ENCODE results near the gene ARSI. TPM values are rescaled to one million over a fixed set of nuclear protein-coding genes. Genes with fewer than 3 reads are reported as not detected.
"Not testable (repeated sequence)": the region's sequence is repeated elsewhere in the genome, so short reads cannot be mapped to it uniquely, and the experiment has no call there.

ARSI gene
- total and polyA plus RNA-seq, 8 donors = 0.14 to 0.87 (median 0.24) TPM; not detected in 3

- no peak for ATAC-seq
- 92 to 93% methylated on average over 10 of the region's 10 CpGs for WGBS, 2 donors
- Histone ChIP-seq H3K4me3 (no peak overlapping the region), H3K36me3 (no peaks in the 10 kb centered on the region), H3K27me3 (no peaks in the 10 kb centered on the region), H3K4me1 (no peaks in the 10 kb centered on the region), H3K27ac (no peak overlapping the region), H3K9me3 (no peaks in the 10 kb centered on the region)
- intact Hi-C loops (cut with DNase I) = no loop called here
- no peak for FAIRE-seq
- TF ChIP-seq, protein P1, sequence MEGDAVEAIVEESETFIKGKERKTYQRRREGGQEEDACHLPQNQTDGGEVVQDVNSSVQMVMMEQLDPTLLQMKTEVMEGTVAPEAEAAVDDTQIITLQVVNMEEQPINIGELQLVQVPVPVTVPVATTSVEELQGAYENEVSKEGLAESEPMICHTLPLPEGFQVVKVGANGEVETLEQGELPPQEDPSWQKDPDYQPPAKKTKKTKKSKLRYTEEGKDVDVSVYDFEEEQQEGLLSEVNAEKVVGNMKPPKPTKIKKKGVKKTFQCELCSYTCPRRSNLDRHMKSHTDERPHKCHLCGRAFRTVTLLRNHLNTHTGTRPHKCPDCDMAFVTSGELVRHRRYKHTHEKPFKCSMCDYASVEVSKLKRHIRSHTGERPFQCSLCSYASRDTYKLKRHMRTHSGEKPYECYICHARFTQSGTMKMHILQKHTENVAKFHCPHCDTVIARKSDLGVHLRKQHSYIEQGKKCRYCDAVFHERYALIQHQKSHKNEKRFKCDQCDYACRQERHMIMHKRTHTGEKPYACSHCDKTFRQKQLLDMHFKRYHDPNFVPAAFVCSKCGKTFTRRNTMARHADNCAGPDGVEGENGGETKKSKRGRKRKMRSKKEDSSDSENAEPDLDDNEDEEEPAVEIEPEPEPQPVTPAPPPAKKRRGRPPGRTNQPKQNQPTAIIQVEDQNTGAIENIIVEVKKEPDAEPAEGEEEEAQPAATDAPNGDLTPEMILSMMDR (IDR thresholded peaks at IDR 0.05) = no peak
- DNase-seq = no peak
Observed at GRCh38 chr5:150253416-150254208, 49.1 kb downstream of the ARSI start.

DNA sequence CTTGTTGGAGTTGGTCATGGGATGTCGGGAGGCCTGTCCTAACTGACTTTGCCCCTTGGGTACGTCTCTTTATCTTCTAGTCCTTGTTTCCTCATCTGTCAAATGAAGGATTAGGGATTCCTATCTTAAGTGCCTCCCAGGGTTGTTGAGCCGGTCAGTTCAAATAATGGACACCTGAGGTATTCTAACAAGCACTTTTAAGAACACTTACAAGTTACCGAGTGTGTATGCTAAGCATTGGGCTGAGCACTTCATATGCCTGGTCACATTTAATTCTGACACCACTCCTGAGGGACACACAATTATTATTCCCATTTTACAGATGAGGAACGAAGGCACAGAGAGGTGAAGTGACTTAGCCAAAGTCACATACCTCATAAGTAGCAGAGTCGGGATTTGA, 50.2 kb downstream of the ARSI start:
- no peaks in the 10 kb centered on the region for H3K4me1 ChIP-seq
- FAIRE-seq (no peak), ATAC-seq (no peak), DNase-seq (no peak)
- H3K9me3 ChIP-seq = no peaks in the 10 kb centered on the region
- H3K36me3 ChIP-seq = no peaks in the 10 kb centered on the region
- TF ChIP-seq, protein P1 (IDR thresholded peaks at IDR 0.05) = no peak
- no peak overlapping the region for H3K27ac ChIP-seq
- 84% methylated on average over 6 of the region's 6 CpGs for WGBS, 2 donors
- H3K4me3 ChIP-seq = no peak overlapping the region
- intact Hi-C loops (cut with DNase I) = no loop called here
- no peaks in the 10 kb centered on the region for H3K27me3 ChIP-seq

- intact Hi-C loops (cut with DNase I) = no loop called here
- no peaks in the 10 kb centered on the region for H3K36me3 ChIP-seq
- TF ChIP-seq, protein P1 (IDR thresholded peaks at IDR 0.05) = no peak
- no peaks in the 10 kb centered on the region for H3K4me1 ChIP-seq
- ATAC-seq (no peak), DNase-seq (no peak), FAIRE-seq (no peak)
- H3K27ac ChIP-seq = no peak overlapping the region
- no peaks in the 10 kb centered on the region for H3K27me3 ChIP-seq
- H3K4me3 ChIP-seq = no peak overlapping the region
- no peaks in the 10 kb centered on the region for H3K9me3 ChIP-seq
- 88 to 90% methylated on average over 7 of the region's 7 CpGs for WGBS, 2 donors
Observed at GRCh38 chr5:150251504-150251903, 51.2 kb downstream of the ARSI start.

GRCh38 chr5:150249744-150250143, 53.0 kb downstream of the ARSI start:
- WGBS, 2 donors = 76 to 79% methylated on average over 5 of the region's 5 CpGs
- Histone ChIP-seq H3K36me3 (no peaks in the 10 kb centered on the region), H3K4me3 (no peak overlapping the region), H3K9me3 (no peaks in the 10 kb centered on the region), H3K27me3 (no peaks in the 10 kb centered on the region), H3K27ac (no peak overlapping the region), H3K4me1 (no peaks in the 10 kb centered on the region)
- DNase-seq = no peak
- intact Hi-C loops (cut with DNase I) = no loop called here
- no peak for FAIRE-seq
- TF ChIP-seq, protein P1 (IDR thresholded peaks at IDR 0.05) = no peak
- ATAC-seq = no peak

- Histone ChIP-seq H3K9me3 (no peaks in the 10 kb centered on the region), H3K27me3 (no peaks in the 10 kb centered on the region), H3K4me3 (no peak overlapping the region), H3K36me3 (no peaks in the 10 kb centered on the region), H3K27ac (no peak overlapping the region), H3K4me1 (no peaks in the 10 kb centered on the region)
- DNase-seq = no peak
- WGBS, 2 donors = 96 to 97% methylated on average over 3 of the region's 3 CpGs
- TF ChIP-seq, protein P1 (IDR thresholded peaks at IDR 0.05) = no peak
- intact Hi-C loops (cut with DNase I) = no loop called here
- no peak for ATAC-seq
- FAIRE-seq = no peak
Observed at GRCh38 chr5:150248946-150249345, 53.8 kb downstream of the ARSI start.

DNA sequence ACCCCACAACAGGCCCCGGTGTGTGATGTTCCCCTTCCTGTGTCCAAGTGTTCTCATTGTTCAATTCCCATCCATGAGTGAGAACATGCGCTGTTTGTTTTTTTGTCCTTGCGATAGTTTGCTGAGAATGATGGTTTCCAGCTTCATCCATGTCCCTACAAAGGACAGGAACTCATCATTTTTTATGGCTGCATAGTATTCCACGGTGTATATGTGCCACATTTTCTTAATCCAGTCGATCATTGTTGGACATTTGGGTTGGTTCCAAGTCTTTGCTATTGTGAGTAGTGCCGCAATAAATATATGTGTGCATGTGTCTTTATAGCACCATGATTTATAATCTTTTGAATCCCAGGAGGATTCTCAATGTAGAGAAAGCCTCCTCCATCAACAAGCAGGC, 54.2 kb downstream of the ARSI start:
- 91 to 93% methylated on average over 6 of the region's 6 CpGs for WGBS, 2 donors
- H3K36me3 ChIP-seq; DNase-seq; intact Hi-C loops (cut with DNase I); ATAC-seq; H3K27me3 ChIP-seq; FAIRE-seq; H3K27ac ChIP-seq; H3K9me3 ChIP-seq; H3K4me3 ChIP-seq; H3K4me1 ChIP-seq: not testable (repeated sequence)

All from pancreas (tissue), 10 donors.